NCI-H1417 treated with DMSO at 0.1 percent for 48 hours (cell line): Measurements from ENCODE around the gene CTNNB1.

ENCODE experiments used
- DNase-seq: peaks from one replicate; lab custom pipeline; 2025; lab: John Stamatoyannopoulos, UW

CTNNB1 gene

GRCh38 chr3:41192885-41193284 is 6.4 kb upstream of the CTNNB1 start:
- DNase-seq, result no peak

- no peak for DNase-seq
These were observed 5.3 kb upstream of the CTNNB1 start for GRCh38 chr3:41193794-41194539.

GRCh38 chr3:41194701-41195100 is 4.6 kb upstream of the CTNNB1 start:
- no peak for DNase-seq

- DNase-seq, result no peak
These were observed 3.4 kb upstream of the CTNNB1 start for GRCh38 chr3:41195946-41196345.

GRCh38 chr3:41196499-41197410 is 2.5 kb upstream of the CTNNB1 start:
- DNase-seq, result no peak

- no peak for DNase-seq
These were observed 1.3 kb upstream of the CTNNB1 start for GRCh38 chr3:41198046-41198445.

GRCh38 chr3:41198526-41198925 is 779 bp upstream of the CTNNB1 start:
- no peak for DNase-seq

- no peak for DNase-seq
These were observed 762 bp downstream of the CTNNB1 start for GRCh38 chr3:41199866-41200668.

- no peak for DNase-seq
These were observed 1.3 kb downstream of the CTNNB1 start for GRCh38 chr3:41200669-41201021.

GRCh38 chr3:41202075-41202833 is 2.9 kb downstream of the CTNNB1 start:
- DNase-seq, result no peak

- DNase-seq, result no peak
These were observed 3.6 kb downstream of the CTNNB1 start for GRCh38 chr3:41202834-41203345.

GRCh38 chr3:41204369-41204768 is 5.1 kb downstream of the CTNNB1 start:
- no peak for DNase-seq

GRCh38 chr3:41205591-41205990 is 6.3 kb downstream of the CTNNB1 start:
- DNase-seq, result no peak

- DNase-seq, result no peak
These were observed 8.1 kb downstream of the CTNNB1 start for GRCh38 chr3:41207355-41207754.

- no peak for DNase-seq
These were observed 9.4 kb downstream of the CTNNB1 start for GRCh38 chr3:41208507-41209220.

- DNase-seq, result no peak
These were observed 10.3 kb downstream of the CTNNB1 start for GRCh38 chr3:41209646-41210045.

- DNase-seq, result no peak
These were observed 11.7 kb downstream of the CTNNB1 start for GRCh38 chr3:41210966-41211365.

- no peak for DNase-seq
These were observed 12.8 kb downstream of the CTNNB1 start for GRCh38 chr3:41212088-41212487.

GRCh38 chr3:41213588-41213987 is 14.3 kb downstream of the CTNNB1 start:
- DNase-seq, result no peak

GRCh38 chr3:41216422-41216821 is 17.1 kb downstream of the CTNNB1 start:
- no peak for DNase-seq

- DNase-seq, result no peak
These were observed 17.7 kb downstream of the CTNNB1 start for GRCh38 chr3:41216993-41217392.
